Glomerular visceral epithelial cell (primary cell): Measurements from ENCODE around the gene NDRG4.
"Not testable (repeated sequence)": the region's sequence is repeated elsewhere in the genome, so short reads cannot be mapped to it uniquely, and the experiment has no call there.

Source experiments
- DNase-seq: peaks from one replicate; pipeline ENCODE4 v3.0.0-alpha.2; 2016; ENCODE audit errors: extremely low spot score

Gene NDRG4

GRCh38 chr16:58465817-58466216 lies 34.1 kb upstream of the NDRG4 start:
- DNase-seq = no peak

GRCh38 chr16:58466396-58466795 lies 33.5 kb upstream of the NDRG4 start:
- no peak for DNase-seq

- DNase-seq = no peak
These were observed 32.0 kb upstream of the NDRG4 start for GRCh38 chr16:58467905-58468304.

- DNase-seq = no peak
These were observed 28.6 kb upstream of the NDRG4 start for GRCh38 chr16:58471209-58471975.

- DNase-seq = no peak
These were observed 27.7 kb upstream of the NDRG4 start for GRCh38 chr16:58472266-58472665.

- DNase-seq = no peak
These were observed 27.1 kb upstream of the NDRG4 start for GRCh38 chr16:58472827-58473226.

- DNase-seq = no peak
These were observed 25.6 kb upstream of the NDRG4 start for GRCh38 chr16:58474296-58474695.

- no peak for DNase-seq
These were observed 24.8 kb upstream of the NDRG4 start for GRCh38 chr16:58475091-58475619.

GRCh38 chr16:58476791-58477190 lies 23.2 kb upstream of the NDRG4 start:
- no peak for DNase-seq

- DNase-seq = no peak
These were observed 21.5 kb upstream of the NDRG4 start for GRCh38 chr16:58478427-58478826.

GRCh38 chr16:58481226-58481869 lies 18.6 kb upstream of the NDRG4 start:
- DNase-seq = no peak

- DNase-seq = no peak
These were observed 18.0 kb upstream of the NDRG4 start for GRCh38 chr16:58481931-58482330.

- no peak for DNase-seq
These were observed 14.6 kb upstream of the NDRG4 start for GRCh38 chr16:58485184-58485887.

GRCh38 chr16:58487566-58488351 lies 12.2 kb upstream of the NDRG4 start:
- DNase-seq = peak; percentile 77

- no peak for DNase-seq
These were observed 11.4 kb upstream of the NDRG4 start for GRCh38 chr16:58488531-58488930.

- no peak for DNase-seq
These were observed 9.9 kb upstream of the NDRG4 start for GRCh38 chr16:58490065-58490464.

- DNase-seq = not testable (repeated sequence)
These were observed 9.4 kb upstream of the NDRG4 start for GRCh38 chr16:58490539-58490938.

GRCh38 chr16:58492066-58492465 lies 7.9 kb upstream of the NDRG4 start:
- no peak for DNase-seq

- DNase-seq = no peak
These were observed 7.2 kb upstream of the NDRG4 start for GRCh38 chr16:58492735-58493134.

GRCh38 chr16:58493756-58494431 lies 6.0 kb upstream of the NDRG4 start:
- no peak for DNase-seq

- peak; percentile 91 for DNase-seq
These were observed 4.9 kb upstream of the NDRG4 start for GRCh38 chr16:58494981-58495520.
